ENCODE measurements around the gene TRIM62. TPM values are rescaled to one million over a fixed set of nuclear protein-coding genes. Genes with fewer than 3 reads are reported as not detected.

TRIM62 gene
- total RNA-seq, 2 donors from 2014 or later: 13.3 to 18.1 TPM

DNA sequence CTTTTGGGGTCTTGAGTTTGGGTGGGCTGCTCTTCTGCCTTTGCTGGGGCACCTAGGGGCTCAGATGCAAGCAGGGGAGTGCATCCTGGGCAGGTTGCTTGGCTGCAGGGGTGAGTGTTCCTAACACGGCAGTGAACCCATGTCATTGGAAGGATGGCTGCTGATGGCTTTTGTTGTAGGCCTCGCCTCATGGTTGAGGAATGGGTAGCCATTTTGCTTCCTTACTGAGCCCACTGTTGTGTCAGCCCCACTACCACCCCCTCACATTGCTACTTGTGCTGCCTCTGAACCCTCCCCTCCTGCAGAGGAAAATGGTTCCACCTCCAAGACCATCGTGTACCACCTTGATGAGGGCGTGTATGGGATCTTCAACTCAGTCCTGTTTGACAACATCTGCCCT lies 84.1 kb downstream of the TRIM62 start:
- WGBS: 93% methylated on average over 4 of the region's 4 CpGs
- Histone ChIP-seq H3K27ac (no peak overlapping the region), H3K36me3 (no peaks in the 10 kb centered on the region), H3K4me3 (no peak overlapping the region), H3K27me3 (replicated peaks; ENCODE audit: insufficient read depth) (no peaks in the 10 kb centered on the region), H3K4me1 (replicated peaks) (no peaks in the 10 kb centered on the region), H3K9me3 (no peaks in the 10 kb centered on the region)
- no peak for DNase-seq (ENCODE audit: low spot score)
- intact Hi-C loops (cut with DNase I): no loop called here
- no peak for TF ChIP-seq POLR2AphosphoS5 (IDR thresholded peaks at IDR 0.05)
- TF ChIP-seq, protein P1, sequence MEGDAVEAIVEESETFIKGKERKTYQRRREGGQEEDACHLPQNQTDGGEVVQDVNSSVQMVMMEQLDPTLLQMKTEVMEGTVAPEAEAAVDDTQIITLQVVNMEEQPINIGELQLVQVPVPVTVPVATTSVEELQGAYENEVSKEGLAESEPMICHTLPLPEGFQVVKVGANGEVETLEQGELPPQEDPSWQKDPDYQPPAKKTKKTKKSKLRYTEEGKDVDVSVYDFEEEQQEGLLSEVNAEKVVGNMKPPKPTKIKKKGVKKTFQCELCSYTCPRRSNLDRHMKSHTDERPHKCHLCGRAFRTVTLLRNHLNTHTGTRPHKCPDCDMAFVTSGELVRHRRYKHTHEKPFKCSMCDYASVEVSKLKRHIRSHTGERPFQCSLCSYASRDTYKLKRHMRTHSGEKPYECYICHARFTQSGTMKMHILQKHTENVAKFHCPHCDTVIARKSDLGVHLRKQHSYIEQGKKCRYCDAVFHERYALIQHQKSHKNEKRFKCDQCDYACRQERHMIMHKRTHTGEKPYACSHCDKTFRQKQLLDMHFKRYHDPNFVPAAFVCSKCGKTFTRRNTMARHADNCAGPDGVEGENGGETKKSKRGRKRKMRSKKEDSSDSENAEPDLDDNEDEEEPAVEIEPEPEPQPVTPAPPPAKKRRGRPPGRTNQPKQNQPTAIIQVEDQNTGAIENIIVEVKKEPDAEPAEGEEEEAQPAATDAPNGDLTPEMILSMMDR (IDR thresholded peaks at IDR 0.05): no peak
- no peak for TF ChIP-seq POLR2A (IDR thresholded peaks at IDR 0.05)

DNA sequence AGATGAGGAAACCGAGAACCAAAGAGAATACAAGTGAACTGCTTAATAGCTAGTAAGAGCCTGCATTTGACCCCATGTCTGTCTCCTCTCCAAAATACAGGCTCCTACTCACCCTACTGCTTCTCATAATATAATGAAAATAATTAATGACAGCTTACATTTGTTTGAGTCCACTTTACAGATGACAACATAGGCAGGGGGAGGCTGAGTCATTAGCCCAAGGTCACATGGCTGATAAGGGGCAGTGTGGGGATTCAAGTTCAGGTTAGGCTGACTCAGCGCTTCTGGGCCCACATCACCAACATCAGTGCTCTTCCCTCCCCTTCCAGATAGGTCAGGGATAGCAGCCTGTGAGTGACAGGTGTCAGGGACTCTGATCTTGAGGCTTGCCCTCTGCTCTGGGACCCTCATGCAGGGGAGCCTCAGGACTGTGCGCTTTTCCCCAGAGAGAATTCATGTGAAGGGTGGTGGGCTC lies 84.7 kb downstream of the TRIM62 start:
- Histone ChIP-seq H3K36me3 (no peaks in the 10 kb centered on the region), H3K27ac (no peak overlapping the region), H3K4me3 (no peak overlapping the region), H3K4me1 (replicated peaks) (no peaks in the 10 kb centered on the region), H3K27me3 (replicated peaks; ENCODE audit: insufficient read depth) (no peaks in the 10 kb centered on the region), H3K9me3 (no peaks in the 10 kb centered on the region)
- no peak for TF ChIP-seq POLR2A (IDR thresholded peaks at IDR 0.05)
- no peak for TF ChIP-seq POLR2AphosphoS5 (IDR thresholded peaks at IDR 0.05)
- TF ChIP-seq, protein P1 (IDR thresholded peaks at IDR 0.05): no peak
- WGBS: 94% methylated on average over 3 of the region's 3 CpGs
- DNase-seq (ENCODE audit: low spot score): no peak
- intact Hi-C loops (cut with DNase I): no loop called here

DNA sequence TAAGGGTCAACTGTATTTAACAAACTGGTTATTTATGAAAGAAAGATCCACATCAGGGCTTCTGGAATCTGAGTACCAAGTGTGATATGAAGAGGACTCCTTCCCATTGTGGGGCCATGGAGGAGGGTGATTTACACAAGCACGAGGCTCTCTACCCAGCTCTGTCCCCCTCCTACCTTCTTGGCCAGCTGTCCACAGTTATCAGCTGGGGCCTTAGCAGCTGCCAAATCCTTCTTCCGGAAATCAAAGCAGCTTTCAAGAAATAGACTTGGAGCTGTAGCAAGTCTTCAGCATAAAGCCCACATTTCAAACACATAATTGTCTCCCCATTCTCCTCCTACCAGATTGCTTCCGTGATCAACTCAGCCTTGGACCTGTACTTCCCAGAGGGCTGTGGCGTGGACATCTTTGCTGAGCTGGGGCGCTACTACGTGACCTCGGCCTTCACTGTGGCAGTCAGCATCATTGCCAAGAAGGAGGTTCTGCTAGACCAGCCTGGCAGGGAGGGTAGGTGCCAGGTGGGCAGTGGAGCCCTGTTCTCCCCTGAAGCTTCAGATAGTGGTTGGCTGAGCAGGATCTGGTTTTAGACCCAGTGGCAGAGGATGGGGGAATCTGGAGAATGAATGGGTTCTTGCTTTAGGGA lies 85.4 kb downstream of the TRIM62 start:
- TF ChIP-seq POLR2AphosphoS5 (IDR thresholded peaks at IDR 0.05) (no peak), POLR2A (IDR thresholded peaks at IDR 0.05) (no peak)
- TF ChIP-seq, protein P1 (IDR thresholded peaks at IDR 0.05): no peak
- Histone ChIP-seq H3K27me3 (replicated peaks; ENCODE audit: insufficient read depth) (no peaks in the 10 kb centered on the region), H3K4me1 (replicated peaks) (no peaks in the 10 kb centered on the region), H3K27ac (no peak overlapping the region), H3K4me3 (no peak overlapping the region), H3K9me3 (no peaks in the 10 kb centered on the region), H3K36me3 (no peaks in the 10 kb centered on the region)
- intact Hi-C loops (cut with DNase I): no loop called here
- WGBS: 79% methylated on average over 7 of the region's 7 CpGs
- no peak for DNase-seq (ENCODE audit: low spot score)

Other genes with a start within 250 kb of the TRIM62 start
- gene RNF19B, start 217.2 kb downstream of the TRIM62 start, total RNA-seq: 10 to 100 TPM; 16.7 to 77.8 TPM
- 100 to 1,000 TPM; 120 to 123 TPM for gene AK2, start 145.2 kb downstream of the TRIM62 start, total RNA-seq
- gene AZIN2, start 100.9 kb downstream of the TRIM62 start, total RNA-seq: 10 to 100 TPM in 1 of 2 donors, 1 to 10 TPM in 1; 5.6 to 16.0 TPM
- gene ZNF362, start 74.4 kb upstream of the TRIM62 start, total RNA-seq: 10 to 100 TPM; 45.0 to 52.0 TPM
- under 1 TPM in 1 of 2 donors, not detected in 1; 0.46 TPM for gene A3GALT2, start 139.1 kb upstream of the TRIM62 start, total RNA-seq
- gene PHC2, start 249.1 kb upstream of the TRIM62 start, total RNA-seq: 100 to 1,000 TPM in 1 of 2 donors, 10 to 100 TPM in 1; 75.0 to 131 TPM